T-helper 2 cell treated with Interferon-gamma antibody and Interleukin-4, amounts not matched to agents 5 μg/mL and 100 μg/mL, for 36 hours (primary cell): ENCODE results near the gene TAX1BP3.

Experiments used
- DNase-seq: peaks from one replicate; pipeline ENCODE4 v3.0.0; 2021; ENCODE audit warnings: low spot score
- H3K27ac Mint-ChIP-seq: one replicate; pipeline ENCODE4 v1.8.0; 2021; ENCODE audit warnings: mild to moderate bottlenecking, mixed read lengths
- H3K27me3 Mint-ChIP-seq: one replicate; pipeline ENCODE4 v1.8.0; 2021; ENCODE audit warnings: low read depth, mixed read lengths
- H3K36me3 Mint-ChIP-seq: one replicate; pipeline ENCODE4 v1.8.0; 2021; ENCODE audit warnings: low read depth, mixed read lengths
- H3K4me1 Mint-ChIP-seq: one replicate; pipeline ENCODE4 v1.8.0; 2021; ENCODE audit warnings: low read depth, mixed read lengths
- H3K4me3 Mint-ChIP-seq: one replicate; pipeline ENCODE4 v1.8.0; 2022; ENCODE audit warnings: mild to moderate bottlenecking, moderate library complexity, mixed read lengths
- H3K9me3 Mint-ChIP-seq: one replicate; pipeline ENCODE4 v1.8.0; 2021; ENCODE audit warnings: mixed read lengths

The TAX1BP3 gene

GRCh38 chr17:3639981-3640596, 28.3 kb downstream of the TAX1BP3 start:
- Mint-ChIP-seq H3K4me3 (peak overlapping the region; percentile 64), H3K36me3 (peaks cover 27% of the 10 kb centered on the region), H3K27me3 (no peaks in the 10 kb centered on the region), H3K4me1 (peaks cover 54% of the 10 kb centered on the region), H3K27ac (peak overlapping the region; percentile 94), H3K9me3 (no peaks in the 10 kb centered on the region)
- peak; percentile 72 for DNase-seq

GRCh38 chr17:3636908-3637373, 31.4 kb downstream of the TAX1BP3 start:
- Mint-ChIP-seq H3K27me3 (no peaks in the 10 kb centered on the region), H3K9me3 (no peaks in the 10 kb centered on the region), H3K27ac (peak overlapping the region; percentile 63), H3K36me3 (peaks cover 22% of the 10 kb centered on the region), H3K4me1 (peaks cover 57% of the 10 kb centered on the region), H3K4me3 (peak overlapping the region; percentile 96)
- no peak for DNase-seq

GRCh38 chr17:3636154-3636907, 32.0 kb downstream of the TAX1BP3 start, which contains the start of the genes CTNS and SHPK:
Gene CTNS (plus strand): TSS chr17:3636760. CDS start chr17:3640207, 3,447 bp downstream.
Gene SHPK (minus strand): TSS chr17:3636250. CDS start chr17:3636219, 31 bp downstream.
- DNase-seq: peak; percentile 95
- Mint-ChIP-seq H3K4me1 (peaks cover 52% of the 10 kb centered on the region), H3K36me3 (peaks cover 17% of the 10 kb centered on the region), H3K27ac (peak within 1 kb of the TSS; percentile 99), H3K27me3 (no peaks in the 10 kb centered on the region), H3K9me3 (no peaks in the 10 kb centered on the region), H3K4me3 (peak within 1 kb of the TSS; percentile 96)

GRCh38 chr17:3635474-3636153, 32.8 kb downstream of the TAX1BP3 start:
- Mint-ChIP-seq H3K4me1 (peaks cover 47% of the 10 kb centered on the region), H3K27ac (peak overlapping the region; percentile 82), H3K9me3 (no peaks in the 10 kb centered on the region), H3K27me3 (no peaks in the 10 kb centered on the region), H3K4me3 (peak overlapping the region; percentile 96), H3K36me3 (peaks cover 17% of the 10 kb centered on the region)
- DNase-seq: no peak

DNA sequence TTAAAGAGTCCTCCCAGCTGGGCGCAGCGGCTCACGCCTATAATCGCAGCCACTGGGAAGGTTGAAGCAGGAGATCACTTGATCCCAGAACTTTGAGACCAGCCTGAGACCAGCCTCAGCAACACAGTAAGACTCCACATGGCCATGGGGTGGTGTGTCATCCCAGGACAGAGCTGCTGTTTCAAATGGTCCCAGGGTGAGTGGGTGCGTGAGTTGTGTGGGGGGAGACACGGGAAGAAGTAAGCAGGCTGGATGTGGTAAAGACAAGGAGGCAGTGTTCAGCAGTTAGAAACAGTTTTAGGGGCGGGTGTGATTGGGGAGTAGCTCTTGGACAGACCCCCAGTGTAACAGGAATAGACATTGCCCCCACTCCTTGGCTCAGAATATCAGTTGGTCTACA, 36.1 kb downstream of the TAX1BP3 start:
- Mint-ChIP-seq H3K27me3 (no peaks in the 10 kb centered on the region), H3K27ac (no peak overlapping the region), H3K4me1 (peaks cover 24% of the 10 kb centered on the region), H3K9me3 (no peaks in the 10 kb centered on the region), H3K36me3 (peaks cover 15% of the 10 kb centered on the region), H3K4me3 (no peak overlapping the region)
- no peak for DNase-seq

DNA sequence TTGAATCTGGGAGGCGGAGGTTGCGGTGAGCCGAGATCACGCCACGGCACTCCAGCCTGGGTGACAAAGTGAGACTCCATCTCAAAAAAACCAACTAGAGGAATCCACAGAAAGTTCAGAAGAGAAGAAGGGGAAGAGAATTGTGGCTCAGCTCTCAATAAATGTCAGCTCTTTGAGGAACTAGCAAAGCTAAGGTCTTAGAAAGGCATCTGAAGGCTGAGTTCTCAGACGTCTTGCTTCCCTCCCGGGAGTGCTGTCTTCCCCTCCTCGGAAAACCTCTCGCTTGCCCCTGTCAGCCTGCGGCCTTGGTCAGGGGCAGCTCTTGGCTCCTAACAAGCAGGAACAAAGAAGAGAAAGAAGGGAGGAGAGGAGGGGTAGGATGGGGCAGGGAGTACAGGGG, 37.6 kb downstream of the TAX1BP3 start:
- H3K27me3 Mint-ChIP-seq: no peaks in the 10 kb centered on the region
- H3K4me3 Mint-ChIP-seq: no peak overlapping the region
- H3K9me3 Mint-ChIP-seq: no peaks in the 10 kb centered on the region
- no peak overlapping the region for H3K27ac Mint-ChIP-seq
- no peak for DNase-seq
- peaks cover 20% of the 10 kb centered on the region for H3K36me3 Mint-ChIP-seq
- H3K4me1 Mint-ChIP-seq: peaks cover 21% of the 10 kb centered on the region

DNA sequence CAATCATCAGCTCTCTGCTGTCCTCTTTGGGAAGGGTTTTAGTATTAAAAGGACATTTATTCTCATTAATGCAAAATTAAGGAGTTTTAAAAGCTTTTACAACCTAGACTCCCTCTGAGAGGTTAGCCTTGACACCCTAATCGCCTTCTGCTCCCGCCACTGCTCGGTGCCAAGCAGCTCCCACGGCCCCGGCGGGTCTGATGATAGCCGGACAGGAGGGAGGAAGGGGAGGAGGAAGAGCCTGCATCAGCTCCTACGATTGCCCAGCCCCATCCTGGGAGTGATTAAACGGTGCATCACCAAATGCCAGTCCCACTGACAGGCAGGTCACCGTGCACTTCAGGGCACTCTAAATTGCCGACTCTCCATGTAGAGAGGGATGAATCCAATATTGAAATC, 40.6 kb downstream of the TAX1BP3 start:
- Mint-ChIP-seq H3K27ac (no peak overlapping the region), H3K36me3 (peaks cover 30% of the 10 kb centered on the region), H3K27me3 (no peaks in the 10 kb centered on the region), H3K4me1 (peaks cover 8% of the 10 kb centered on the region), H3K9me3 (no peaks in the 10 kb centered on the region), H3K4me3 (no peak overlapping the region)
- no peak for DNase-seq

DNA sequence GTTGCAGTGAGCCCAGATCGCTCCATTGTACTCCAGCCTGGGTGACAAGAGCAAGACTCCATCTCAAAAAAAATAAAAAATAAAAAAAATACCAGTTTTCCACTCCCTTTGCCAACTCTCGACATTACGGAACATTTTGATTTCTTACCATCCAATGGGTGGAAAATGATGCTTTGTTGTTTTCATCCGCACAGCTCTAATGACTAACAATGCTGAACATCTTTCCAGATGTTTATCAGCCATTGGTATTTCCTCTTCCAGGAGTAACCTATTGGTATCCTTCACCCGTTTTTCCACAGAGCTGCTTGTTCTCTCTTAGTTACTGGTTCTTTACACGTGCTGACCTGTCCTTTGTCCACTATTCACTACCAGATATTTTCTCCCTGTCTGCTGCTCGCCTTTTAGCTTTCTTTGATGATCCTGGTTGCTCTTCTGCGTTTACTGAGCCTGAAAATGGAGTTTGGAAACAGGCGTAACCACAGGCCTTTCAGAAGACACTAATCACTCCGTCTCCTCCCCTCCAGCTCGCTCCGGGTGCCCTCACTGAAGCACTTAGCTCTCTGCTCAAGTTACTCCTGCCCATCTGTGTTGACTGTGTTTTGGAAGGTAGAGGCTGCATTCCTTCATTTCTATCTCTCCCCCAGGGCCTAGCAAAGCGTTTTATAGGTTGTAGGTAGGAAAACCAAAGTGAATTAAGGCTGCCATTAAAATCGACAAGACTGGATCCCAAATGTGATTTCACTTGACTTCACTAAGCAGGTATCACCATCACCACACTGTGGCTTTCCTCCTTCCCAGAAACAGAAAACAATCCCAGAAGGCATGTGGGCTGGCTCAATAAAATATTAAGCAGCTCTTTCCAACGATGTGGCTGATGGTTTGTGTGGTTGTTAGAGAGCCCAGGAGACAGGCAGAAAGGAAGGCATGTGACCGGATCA, 41.3 kb downstream of the TAX1BP3 start:
- Mint-ChIP-seq H3K36me3 (peaks cover 32% of the 10 kb centered on the region), H3K9me3 (no peaks in the 10 kb centered on the region), H3K27ac (no peak overlapping the region), H3K27me3 (no peaks in the 10 kb centered on the region), H3K4me3 (no peak overlapping the region), H3K4me1 (peaks cover 3% of the 10 kb centered on the region)
- DNase-seq: no peak

DNA sequence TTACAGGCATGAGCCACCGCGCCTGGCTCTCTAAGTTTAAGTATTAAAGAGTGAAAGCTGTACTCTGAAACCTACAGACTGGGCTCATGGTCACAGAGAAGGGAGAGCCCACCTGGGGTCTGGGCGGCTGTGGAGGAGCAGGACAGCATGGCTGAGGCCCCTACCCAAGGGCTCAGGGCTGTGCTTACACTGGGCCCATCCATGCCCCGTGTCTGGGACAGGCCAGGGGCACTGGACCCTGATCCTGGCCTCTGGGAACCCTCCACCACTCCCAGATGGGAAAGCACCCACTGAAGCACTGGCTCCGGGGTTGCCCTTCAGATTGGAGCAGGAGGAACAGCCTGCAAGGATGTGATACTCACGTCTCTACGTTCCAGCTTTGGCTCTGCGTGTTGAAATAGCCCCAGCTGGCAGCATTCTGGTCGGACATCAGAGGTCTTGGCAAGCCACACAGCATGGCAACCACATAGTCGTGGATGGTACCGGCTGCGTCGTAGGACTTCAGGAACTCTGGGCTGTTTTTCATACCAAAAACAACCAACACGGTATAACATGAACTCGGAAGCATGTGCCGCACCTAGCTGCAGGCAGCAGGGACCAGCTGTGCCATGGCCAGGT, 45.3 kb downstream of the TAX1BP3 start:
- no peaks in the 10 kb centered on the region for H3K27me3 Mint-ChIP-seq
- H3K9me3 Mint-ChIP-seq: no peaks in the 10 kb centered on the region
- no peak for DNase-seq
- no peak overlapping the region for H3K4me3 Mint-ChIP-seq
- H3K36me3 Mint-ChIP-seq: peaks cover 44% of the 10 kb centered on the region
- H3K4me1 Mint-ChIP-seq: no peaks in the 10 kb centered on the region
- H3K27ac Mint-ChIP-seq: no peak overlapping the region

DNA sequence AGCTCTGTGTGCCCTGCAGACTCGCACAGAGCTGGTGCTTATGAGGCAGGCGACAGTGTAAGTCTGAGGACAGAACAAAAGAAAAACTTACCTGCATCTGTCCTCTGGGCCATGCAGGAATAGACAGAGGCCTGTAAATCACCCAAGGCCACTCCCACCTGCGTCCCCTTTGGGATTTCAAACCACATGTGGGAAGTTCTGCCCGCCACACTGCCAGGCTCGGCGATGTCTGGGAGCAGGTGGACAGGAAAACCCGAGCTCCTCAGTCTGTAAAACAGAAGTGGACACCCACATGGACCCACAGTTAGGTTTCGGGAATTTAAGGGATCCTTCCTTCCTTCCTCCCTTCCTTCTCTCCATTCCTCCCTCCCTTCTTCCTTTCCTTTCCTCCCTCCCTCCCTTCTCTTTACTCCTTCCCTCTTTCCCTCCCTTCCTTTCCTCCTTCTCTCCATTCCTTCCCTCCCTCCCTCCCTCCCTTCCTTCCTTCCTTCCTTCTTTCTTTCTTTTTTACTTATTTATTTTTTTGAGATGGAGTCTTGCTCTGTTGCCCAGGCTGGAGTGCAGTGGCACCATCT, 47.1 kb downstream of the TAX1BP3 start:
- Mint-ChIP-seq H3K9me3 (peaks cover 9% of the 10 kb centered on the region), H3K4me1 (no peaks in the 10 kb centered on the region), H3K36me3 (peaks cover 52% of the 10 kb centered on the region), H3K27ac (no peak overlapping the region), H3K4me3 (no peak overlapping the region), H3K27me3 (no peaks in the 10 kb centered on the region)
- no peak for DNase-seq

DNA sequence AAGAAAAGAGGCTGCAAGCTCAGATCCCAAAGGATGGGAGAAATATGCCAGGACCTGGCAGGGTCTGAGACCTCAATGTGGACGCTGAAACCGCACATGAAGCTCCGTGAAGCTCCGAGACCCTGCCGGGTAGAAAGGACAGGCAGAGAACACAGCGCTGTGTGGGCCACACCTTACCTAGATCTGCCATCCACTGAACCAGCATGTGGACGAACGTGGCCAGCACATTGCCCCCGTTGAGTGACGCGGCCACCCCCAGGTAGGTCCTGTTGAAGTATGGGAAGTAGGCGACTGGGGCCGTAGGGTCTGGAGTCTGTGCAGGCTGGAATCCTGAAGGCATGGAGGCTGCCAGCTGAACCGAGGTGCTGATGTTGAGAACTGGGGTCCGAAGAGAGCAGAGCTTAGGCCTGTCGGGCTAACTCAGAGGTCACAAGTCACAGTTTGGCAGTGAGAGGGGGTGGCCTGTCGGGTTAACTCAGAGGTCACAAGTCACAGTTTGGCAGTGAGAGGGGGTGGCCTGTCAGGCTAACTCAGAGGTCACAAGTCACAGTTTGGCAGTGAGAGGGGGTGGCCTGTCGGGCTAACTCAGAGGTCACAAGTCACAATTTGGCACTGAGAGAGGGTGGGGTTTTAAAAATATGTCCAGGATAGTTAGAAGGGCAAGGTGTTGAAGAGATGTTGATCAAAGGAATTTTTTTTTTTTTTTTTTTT, 53.1 kb downstream of the TAX1BP3 start:
- no peaks in the 10 kb centered on the region for H3K27me3 Mint-ChIP-seq
- H3K9me3 Mint-ChIP-seq: peaks cover 9% of the 10 kb centered on the region
- H3K4me3 Mint-ChIP-seq: no peak overlapping the region
- no peak overlapping the region for H3K27ac Mint-ChIP-seq
- no peak for DNase-seq
- H3K4me1 Mint-ChIP-seq: no peaks in the 10 kb centered on the region
- peaks cover 54% of the 10 kb centered on the region for H3K36me3 Mint-ChIP-seq

DNA sequence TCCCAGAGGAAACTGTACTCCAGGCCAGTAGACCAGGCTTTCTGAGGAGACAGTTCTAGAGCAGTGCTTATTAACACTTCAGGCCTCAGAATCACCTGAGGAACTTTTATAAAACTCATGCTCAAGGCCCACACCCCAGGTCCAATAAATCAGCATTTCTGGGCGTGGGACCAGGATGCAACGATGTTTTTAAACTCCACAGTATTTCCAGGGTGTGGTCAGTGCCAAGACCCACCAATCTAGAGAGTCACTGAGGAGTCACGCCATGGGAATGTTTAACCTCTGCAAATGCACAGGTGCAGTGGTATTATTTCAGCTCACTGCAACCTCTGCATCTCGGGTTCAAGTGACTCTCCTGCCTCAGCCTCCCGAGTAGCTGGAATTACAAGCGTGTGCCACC, 55.3 kb downstream of the TAX1BP3 start:
- peaks cover 9% of the 10 kb centered on the region for H3K9me3 Mint-ChIP-seq
- no peak overlapping the region for H3K27ac Mint-ChIP-seq
- peaks cover 47% of the 10 kb centered on the region for H3K36me3 Mint-ChIP-seq
- H3K4me3 Mint-ChIP-seq: no peak overlapping the region
- H3K27me3 Mint-ChIP-seq: no peaks in the 10 kb centered on the region
- no peak for DNase-seq
- no peaks in the 10 kb centered on the region for H3K4me1 Mint-ChIP-seq
